GM23248 (cell line): Measurements from ENCODE around the gene PRSS3.

Source experiments
- EZH2 ChIP-seq: fragments of 200-600 bp; sonication (generic); IDR thresholded peaks from 2 replicates; pipeline ENCODE4 v1.6.1; 2018; ENCODE audit warnings: antibody characterized with exemption, mild to moderate bottlenecking; ENCODE audit not compliant: insufficient read depth, poor library complexity, severe bottlenecking
- EZH2phosphoT487 ChIP-seq: fragments of 200-600 bp; sonication (generic); IDR thresholded peaks from 2 replicates; pipeline ENCODE4 v1.6.1; 2018; ENCODE audit warnings: antibody characterized with exemption, moderate library complexity, mild to moderate bottlenecking, low read depth; ENCODE audit not compliant: insufficient read depth

DNA sequence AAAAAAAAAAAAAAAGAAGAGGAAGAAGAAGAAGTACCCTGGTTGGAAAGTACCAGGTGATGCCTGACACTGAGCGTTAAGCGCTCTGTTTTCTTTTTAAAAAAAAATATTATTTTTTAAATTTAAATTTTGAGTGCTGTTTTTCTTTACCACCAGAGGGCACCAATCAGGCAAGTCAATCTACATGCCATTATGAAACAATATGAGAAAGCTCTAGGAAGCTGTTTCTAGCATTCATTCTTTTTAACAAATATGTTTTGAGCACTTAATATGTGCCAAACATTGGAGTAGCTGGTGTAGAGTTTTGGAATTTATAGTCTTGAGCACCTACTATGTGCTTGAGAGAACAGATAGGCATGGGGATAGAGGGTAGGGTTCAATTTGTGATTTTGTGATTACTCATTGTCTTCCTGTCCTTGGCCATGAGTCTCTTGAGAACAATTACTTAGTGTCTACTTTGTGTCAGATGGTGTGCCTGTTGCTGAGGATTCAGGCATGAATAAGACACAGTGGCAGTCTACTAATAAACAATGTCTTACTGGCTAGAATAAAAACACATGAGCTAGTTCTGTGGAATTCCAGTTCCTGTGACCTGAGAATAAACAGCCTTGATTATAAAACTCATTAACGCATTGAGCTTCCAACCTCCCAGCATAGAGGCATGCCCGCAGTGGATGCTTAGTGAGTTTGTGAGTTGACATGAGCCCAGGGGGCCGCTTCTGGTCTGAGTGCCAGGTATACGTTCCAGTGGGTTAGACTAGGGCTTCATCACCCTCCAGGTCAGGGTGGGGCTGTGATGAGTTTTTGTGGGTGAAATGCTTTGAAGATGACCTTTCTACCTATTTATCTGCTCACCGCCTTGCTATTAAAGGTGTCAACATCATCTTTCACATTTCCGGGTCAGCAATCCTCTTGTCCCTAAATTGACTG, 18.6 kb downstream of the PRSS3 start:
- TF ChIP-seq EZH2 = no peak
- 0 out of 2 replicates have a peak, but pooled peaks have one; percentile 58 for TF ChIP-seq EZH2phosphoT487
